RWPE2 (cell line): ENCODE measurements around the gene PSMD11.

Experiments
- ATAC-seq: fragments of 200-7000 bp; cut with Tn5 transposase; 3 replicates; pipeline ENCODE4 v1.9.1; 2021; ENCODE audit warnings: low read depth
- DNase-seq: peaks from one replicate; pipeline ENCODE4 v3.0.0-alpha.2; 2020; ENCODE audit warnings: low spot score
- H3K27ac ChIP-seq: fragments of 450-650 bp; 2 replicates; pipeline ENCODE4 v1.5.1; 2017; ENCODE audit warnings: mild to moderate bottlenecking; ENCODE audit not compliant: poor library complexity, severe bottlenecking
- H3K27me3 ChIP-seq: fragments of 250-450 bp; sonication (Bioruptor Pico); 2 replicates; pipeline ENCODE4 v1.5.1; 2021; ENCODE audit warnings: mild to moderate bottlenecking, moderate library complexity; ENCODE audit not compliant: insufficient read depth, poor library complexity, severe bottlenecking
- H3K36me3 ChIP-seq: fragments of 250-450 bp; sonication (Bioruptor Pico); 2 replicates; pipeline ENCODE4 v1.5.1; 2020; ENCODE audit warnings: low read depth, mild to moderate bottlenecking, moderate library complexity
- H3K4me1 ChIP-seq: fragments of 250-450 bp; sonication (Bioruptor Pico); 2 replicates; pipeline ENCODE4 v1.5.1; 2021; ENCODE audit warnings: mild to moderate bottlenecking, moderate library complexity; ENCODE audit not compliant: insufficient read depth, poor library complexity, severe bottlenecking
- H3K4me3 ChIP-seq: fragments of 250-450 bp; sonication (Bioruptor Pico); 2 replicates; pipeline ENCODE4 v1.5.1; 2021; ENCODE audit warnings: mild to moderate bottlenecking, moderate library complexity; ENCODE audit not compliant: severe bottlenecking
- H3K9me3 ChIP-seq: fragments of 250-450 bp; sonication (Bioruptor Pico); 2 replicates; pipeline ENCODE4 v1.5.1; 2021; ENCODE audit warnings: mild to moderate bottlenecking, moderate library complexity; ENCODE audit not compliant: severe bottlenecking
- CTCF ChIP-seq: fragments of 450-650 bp; IDR thresholded peaks from one replicate; pipeline ENCODE4 v1.5.1; 2017; ENCODE audit warnings: mild to moderate bottlenecking, moderate library complexity; ENCODE audit not compliant: poor library complexity, severe bottlenecking

Gene PSMD11

GRCh38 chr17:32497431-32498205, 53.3 kb downstream of the PSMD11 start:
- ATAC-seq (no peak), DNase-seq (no peak)
- no peaks in the 10 kb centered on the region for H3K36me3 ChIP-seq
- peak overlapping the region; percentile 79 for H3K27ac ChIP-seq
- H3K4me3 ChIP-seq, result no peak overlapping the region
- TF ChIP-seq CTCF, result peak; percentile 12
- peaks cover 15% of the 10 kb centered on the region for H3K4me1 ChIP-seq
- H3K27me3 ChIP-seq, result no peaks in the 10 kb centered on the region
- H3K9me3 ChIP-seq, result no peaks in the 10 kb centered on the region

GRCh38 chr17:32498391-32498790, 54.1 kb downstream of the PSMD11 start:
- no peaks in the 10 kb centered on the region for H3K36me3 ChIP-seq
- DNase-seq, result no peak

GRCh38 chr17:32502013-32502412, 57.7 kb downstream of the PSMD11 start:
- no peak overlapping the region for H3K4me3 ChIP-seq
- no peaks in the 10 kb centered on the region for H3K9me3 ChIP-seq
- H3K36me3 ChIP-seq, result no peaks in the 10 kb centered on the region
- H3K27ac ChIP-seq, result no peak overlapping the region
- no peaks in the 10 kb centered on the region for H3K27me3 ChIP-seq
- TF ChIP-seq CTCF, result no peak
- H3K4me1 ChIP-seq, result peaks cover 22% of the 10 kb centered on the region
- ATAC-seq (no peak), DNase-seq (no peak)

More at GRCh38 chr17:32498391-32498790, 54.1 kb downstream of the PSMD11 start:
- Histone ChIP-seq H3K4me3 (no peak overlapping the region), H3K4me1 (peaks cover 20% of the 10 kb centered on the region), H3K27me3 (no peaks in the 10 kb centered on the region), H3K9me3 (no peaks in the 10 kb centered on the region), H3K27ac (peak overlapping the region; percentile 79)
- ATAC-seq, result no peak
- TF ChIP-seq CTCF, result no peak

GRCh38 chr17:32502710-32503109, 58.4 kb downstream of the PSMD11 start:
- Histone ChIP-seq H3K36me3 (no peaks in the 10 kb centered on the region), H3K9me3 (no peaks in the 10 kb centered on the region), H3K4me3 (no peak overlapping the region), H3K4me1 (peaks cover 17% of the 10 kb centered on the region), H3K27ac (peak overlapping the region; percentile 36), H3K27me3 (no peaks in the 10 kb centered on the region)
- no peak for TF ChIP-seq CTCF
- DNase-seq (no peak), ATAC-seq (no peak)
